ENCODE data around the gene SLC25A45. TPM values are rescaled to one million over a fixed set of nuclear protein-coding genes. Genes with fewer than 3 reads are reported as not detected.

SLC25A45 gene
- total and polyA plus RNA-seq, 2 experiments from 2014 or later: 0.10 to 0.74 TPM

DNA sequence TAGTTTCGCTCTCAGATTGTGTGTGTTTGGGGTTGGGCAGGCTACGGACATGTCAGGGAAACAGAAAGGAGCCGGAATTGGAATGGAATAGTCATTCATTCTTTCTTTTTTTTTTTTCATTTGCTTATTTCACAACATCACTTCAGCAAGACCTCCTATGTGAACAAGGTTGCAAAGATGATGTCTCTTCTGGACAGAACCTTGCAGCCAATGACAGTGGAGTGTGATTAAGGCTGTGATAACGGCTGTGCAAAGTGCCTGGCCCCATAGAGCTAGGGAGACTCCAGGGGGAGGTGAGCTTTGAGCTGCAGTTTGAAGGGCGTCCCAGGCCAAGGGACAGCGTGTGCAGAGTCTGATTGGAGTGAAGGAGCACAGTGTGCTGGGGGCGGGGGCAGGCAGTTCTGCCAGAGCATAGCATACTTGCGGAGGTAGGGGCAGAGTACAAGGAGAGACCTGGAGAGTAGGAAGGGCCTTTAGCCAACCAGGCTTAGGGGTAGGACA lies 24.5 kb downstream of the SLC25A45 start:
- H3K36me3 ChIP-seq (ENCODE audit: insufficient read depth): no peaks in the 10 kb centered on the region
- H3K4me1 ChIP-seq (ENCODE audit: insufficient read depth): peaks cover 6% of the 10 kb centered on the region; the same call in 1 of the 2 replicates
- no peaks in the 10 kb centered on the region for H3K79me2 ChIP-seq (replicated peaks; ENCODE audit: insufficient read depth)
- Mint-ChIP-seq H3K9me3 (no peaks in the 10 kb centered on the region), H3K36me3 (ENCODE audit: low read depth) (peaks cover 2% of the 10 kb centered on the region; the same call in 1 of the 3 replicates), H3K4me1 (peaks cover 16% of the 10 kb centered on the region), H3K27me3 (ENCODE audit: insufficient read depth, low read depth, poor library complexity) (peaks cover 34% of the 10 kb centered on the region), H3K4me3 (no peak overlapping the region; the same call in 2 of the 3 replicates), H3K27ac (no peak overlapping the region)
- H2AFZ ChIP-seq: no peak overlapping the region
- TF ChIP-seq STAT1 (IDR thresholded peaks at IDR 0.05; ENCODE audit: unreplicated experiment) (no peak), NANOG (IDR thresholded peaks at IDR 0.05; ENCODE audit: borderline replicate concordance) (no peak), ZNF331 (CRISPR knock-in tag; IDR thresholded peaks at IDR 0.05; ENCODE audit: low read depth) (no peak), CREB1 (CRISPR knock-in tag; IDR thresholded peaks at IDR 0.05; ENCODE audit: low read depth) (no peak), EZH2phosphoT487 (IDR thresholded peaks at IDR 0.05; ENCODE audit: unreplicated experiment) (no peak), POLR2AphosphoS5 (IDR thresholded peaks at IDR 0.05; ENCODE audit: low read depth) (no peak), EZH2 (IDR thresholded peaks at IDR 0.05; ENCODE audit: low read depth, unreplicated experiment) (no peak)
- TF ChIP-seq, protein P1, sequence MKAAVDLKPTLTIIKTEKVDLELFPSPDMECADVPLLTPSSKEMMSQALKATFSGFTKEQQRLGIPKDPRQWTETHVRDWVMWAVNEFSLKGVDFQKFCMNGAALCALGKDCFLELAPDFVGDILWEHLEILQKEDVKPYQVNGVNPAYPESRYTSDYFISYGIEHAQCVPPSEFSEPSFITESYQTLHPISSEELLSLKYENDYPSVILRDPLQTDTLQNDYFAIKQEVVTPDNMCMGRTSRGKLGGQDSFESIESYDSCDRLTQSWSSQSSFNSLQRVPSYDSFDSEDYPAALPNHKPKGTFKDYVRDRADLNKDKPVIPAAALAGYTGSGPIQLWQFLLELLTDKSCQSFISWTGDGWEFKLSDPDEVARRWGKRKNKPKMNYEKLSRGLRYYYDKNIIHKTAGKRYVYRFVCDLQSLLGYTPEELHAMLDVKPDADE (IDR thresholded peaks at IDR 0.05): no peak
- TF ChIP-seq, protein P2, sequence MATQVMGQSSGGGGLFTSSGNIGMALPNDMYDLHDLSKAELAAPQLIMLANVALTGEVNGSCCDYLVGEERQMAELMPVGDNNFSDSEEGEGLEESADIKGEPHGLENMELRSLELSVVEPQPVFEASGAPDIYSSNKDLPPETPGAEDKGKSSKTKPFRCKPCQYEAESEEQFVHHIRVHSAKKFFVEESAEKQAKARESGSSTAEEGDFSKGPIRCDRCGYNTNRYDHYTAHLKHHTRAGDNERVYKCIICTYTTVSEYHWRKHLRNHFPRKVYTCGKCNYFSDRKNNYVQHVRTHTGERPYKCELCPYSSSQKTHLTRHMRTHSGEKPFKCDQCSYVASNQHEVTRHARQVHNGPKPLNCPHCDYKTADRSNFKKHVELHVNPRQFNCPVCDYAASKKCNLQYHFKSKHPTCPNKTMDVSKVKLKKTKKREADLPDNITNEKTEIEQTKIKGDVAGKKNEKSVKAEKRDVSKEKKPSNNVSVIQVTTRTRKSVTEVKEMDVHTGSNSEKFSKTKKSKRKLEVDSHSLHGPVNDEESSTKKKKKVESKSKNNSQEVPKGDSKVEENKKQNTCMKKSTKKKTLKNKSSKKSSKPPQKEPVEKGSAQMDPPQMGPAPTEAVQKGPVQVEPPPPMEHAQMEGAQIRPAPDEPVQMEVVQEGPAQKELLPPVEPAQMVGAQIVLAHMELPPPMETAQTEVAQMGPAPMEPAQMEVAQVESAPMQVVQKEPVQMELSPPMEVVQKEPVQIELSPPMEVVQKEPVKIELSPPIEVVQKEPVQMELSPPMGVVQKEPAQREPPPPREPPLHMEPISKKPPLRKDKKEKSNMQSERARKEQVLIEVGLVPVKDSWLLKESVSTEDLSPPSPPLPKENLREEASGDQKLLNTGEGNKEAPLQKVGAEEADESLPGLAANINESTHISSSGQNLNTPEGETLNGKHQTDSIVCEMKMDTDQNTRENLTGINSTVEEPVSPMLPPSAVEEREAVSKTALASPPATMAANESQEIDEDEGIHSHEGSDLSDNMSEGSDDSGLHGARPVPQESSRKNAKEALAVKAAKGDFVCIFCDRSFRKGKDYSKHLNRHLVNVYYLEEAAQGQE (IDR thresholded peaks at IDR 0.05; ENCODE audit: unreplicated experiment): no peak
- TF ChIP-seq, protein P3, sequence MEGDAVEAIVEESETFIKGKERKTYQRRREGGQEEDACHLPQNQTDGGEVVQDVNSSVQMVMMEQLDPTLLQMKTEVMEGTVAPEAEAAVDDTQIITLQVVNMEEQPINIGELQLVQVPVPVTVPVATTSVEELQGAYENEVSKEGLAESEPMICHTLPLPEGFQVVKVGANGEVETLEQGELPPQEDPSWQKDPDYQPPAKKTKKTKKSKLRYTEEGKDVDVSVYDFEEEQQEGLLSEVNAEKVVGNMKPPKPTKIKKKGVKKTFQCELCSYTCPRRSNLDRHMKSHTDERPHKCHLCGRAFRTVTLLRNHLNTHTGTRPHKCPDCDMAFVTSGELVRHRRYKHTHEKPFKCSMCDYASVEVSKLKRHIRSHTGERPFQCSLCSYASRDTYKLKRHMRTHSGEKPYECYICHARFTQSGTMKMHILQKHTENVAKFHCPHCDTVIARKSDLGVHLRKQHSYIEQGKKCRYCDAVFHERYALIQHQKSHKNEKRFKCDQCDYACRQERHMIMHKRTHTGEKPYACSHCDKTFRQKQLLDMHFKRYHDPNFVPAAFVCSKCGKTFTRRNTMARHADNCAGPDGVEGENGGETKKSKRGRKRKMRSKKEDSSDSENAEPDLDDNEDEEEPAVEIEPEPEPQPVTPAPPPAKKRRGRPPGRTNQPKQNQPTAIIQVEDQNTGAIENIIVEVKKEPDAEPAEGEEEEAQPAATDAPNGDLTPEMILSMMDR (conservative IDR thresholded peaks at IDR 0.05; ENCODE audit: low read depth in 2 of 2): no peak
- H4K20me1 ChIP-seq (replicated peaks; ENCODE audit: insufficient read depth): no peaks in the 10 kb centered on the region
- no peak overlapping the region for H3K4me3 ChIP-seq
- H3K4me2 ChIP-seq: no peak overlapping the region
- H3F3A ChIP-seq (replicated peaks; ENCODE audit: low read depth): peaks cover 10% of the 10 kb centered on the region
- no peak for DNase-seq (ENCODE audit: low spot score)
- no peak overlapping the region for H3K27ac ChIP-seq (ENCODE audit: low read depth)
- H3K9me2 ChIP-seq (ENCODE audit: insufficient read depth): no peaks in the 10 kb centered on the region
- no peak for ATAC-seq
- H3K27me3 ChIP-seq (ENCODE audit: insufficient read depth): peaks cover 31% of the 10 kb centered on the region

All from GM23338 (cell line).